ENCODE measurements around the gene CD2.
"Not testable (repeated sequence)": the region's sequence is repeated elsewhere in the genome, so short reads cannot be mapped to it uniquely, and the experiment has no call there.

CD2 gene

DNA sequence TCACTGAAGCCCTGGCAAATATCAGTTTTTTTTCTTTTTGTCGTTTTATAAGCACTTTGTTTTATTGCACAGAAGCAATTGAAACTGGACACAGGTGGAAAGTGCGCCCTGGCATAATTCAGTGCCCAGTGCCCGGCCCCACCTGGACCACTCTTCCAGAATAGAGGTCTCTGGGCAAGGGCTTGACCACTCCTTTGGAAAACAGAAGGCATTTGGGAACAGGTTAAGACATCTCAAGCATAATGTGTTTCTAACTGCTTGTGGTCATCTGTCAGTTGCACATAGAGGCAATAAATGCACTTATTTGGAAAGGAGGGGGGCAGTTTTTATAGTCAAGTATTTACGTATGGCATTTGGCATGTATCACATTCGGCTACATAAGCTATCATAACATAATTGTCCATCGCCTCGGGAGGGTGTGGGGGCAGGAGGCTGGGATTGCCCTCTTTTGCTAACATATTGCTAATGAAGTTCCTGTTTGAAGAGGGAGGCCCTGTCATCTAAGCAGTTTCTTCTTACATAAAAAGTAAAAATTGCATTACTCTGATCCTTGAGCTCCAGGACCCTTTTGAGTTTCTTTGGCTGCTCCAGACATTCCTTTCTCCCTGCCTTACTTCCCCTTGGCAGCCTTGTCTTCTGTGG, 14.7 kb upstream of the CD2 start:
- Mint-ChIP-seq H3K4me1 (ENCODE audit: low read depth) (peaks cover 57% of the 10 kb centered on the region), H3K27me3 (ENCODE audit: low read depth) (no peaks in the 10 kb centered on the region), H3K36me3 (ENCODE audit: low read depth) (peaks cover 28% of the 10 kb centered on the region), H3K4me3 (peak overlapping the region; percentile 76), H3K27ac (peak overlapping the region; percentile 99), H3K9me3 (peaks cover 23% of the 10 kb centered on the region)

DNA sequence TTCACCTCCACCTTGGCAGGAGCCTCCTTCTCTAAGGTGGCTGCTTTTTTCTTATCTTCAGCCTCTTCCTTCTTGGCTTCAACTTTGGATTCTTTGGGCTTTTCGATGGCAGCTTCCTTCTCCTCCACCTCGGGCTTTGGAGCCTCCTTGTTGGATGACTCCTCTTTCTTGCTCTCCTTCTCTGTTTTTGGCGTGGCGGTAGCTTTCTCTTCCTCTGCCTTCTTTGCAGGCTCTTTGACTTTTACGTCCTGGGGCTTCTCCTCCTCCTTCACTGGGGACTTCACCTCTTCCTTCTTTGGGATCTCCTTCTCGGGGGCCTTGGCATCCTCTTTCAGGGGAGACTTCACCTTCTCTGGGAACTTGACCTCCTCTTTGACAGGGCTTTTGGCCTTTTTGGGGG, 13.9 kb upstream of the CD2 start:
- Mint-ChIP-seq H3K36me3 (ENCODE audit: low read depth) (peaks cover 35% of the 10 kb centered on the region), H3K4me3 (peak overlapping the region; percentile 66), H3K27me3 (ENCODE audit: low read depth) (no peaks in the 10 kb centered on the region), H3K27ac (peak overlapping the region; percentile 99), H3K4me1 (ENCODE audit: low read depth) (peaks cover 56% of the 10 kb centered on the region), H3K9me3 (peaks cover 31% of the 10 kb centered on the region)

DNA sequence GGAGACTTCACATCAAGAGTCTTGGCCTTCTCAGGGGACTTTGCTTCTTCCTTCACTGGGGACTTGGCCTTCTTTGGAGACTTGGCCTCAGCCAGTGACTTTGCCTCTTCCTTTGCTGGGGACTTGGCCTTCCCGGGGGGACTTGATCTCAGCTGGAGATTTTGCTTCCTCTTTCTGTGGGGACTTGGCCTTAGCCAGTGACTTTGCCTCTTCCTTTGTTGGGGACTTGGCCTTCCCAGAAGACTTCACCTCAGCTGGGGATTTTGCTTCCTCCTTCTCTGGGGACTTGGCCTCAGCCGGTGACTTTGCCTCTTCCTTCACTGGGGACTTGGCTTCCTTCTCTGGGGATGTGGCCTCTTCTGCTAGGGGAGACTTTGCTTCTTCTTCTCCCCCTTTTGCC, 13.5 kb upstream of the CD2 start:
- H3K27me3 Mint-ChIP-seq (ENCODE audit: low read depth) = no peaks in the 10 kb centered on the region
- peak overlapping the region; percentile 99 for H3K27ac Mint-ChIP-seq
- peaks cover 36% of the 10 kb centered on the region for H3K9me3 Mint-ChIP-seq
- H3K4me3 Mint-ChIP-seq = peak overlapping the region; percentile 66
- H3K36me3 Mint-ChIP-seq (ENCODE audit: low read depth) = peaks cover 40% of the 10 kb centered on the region
- peaks cover 53% of the 10 kb centered on the region for H3K4me1 Mint-ChIP-seq (ENCODE audit: low read depth)

DNA sequence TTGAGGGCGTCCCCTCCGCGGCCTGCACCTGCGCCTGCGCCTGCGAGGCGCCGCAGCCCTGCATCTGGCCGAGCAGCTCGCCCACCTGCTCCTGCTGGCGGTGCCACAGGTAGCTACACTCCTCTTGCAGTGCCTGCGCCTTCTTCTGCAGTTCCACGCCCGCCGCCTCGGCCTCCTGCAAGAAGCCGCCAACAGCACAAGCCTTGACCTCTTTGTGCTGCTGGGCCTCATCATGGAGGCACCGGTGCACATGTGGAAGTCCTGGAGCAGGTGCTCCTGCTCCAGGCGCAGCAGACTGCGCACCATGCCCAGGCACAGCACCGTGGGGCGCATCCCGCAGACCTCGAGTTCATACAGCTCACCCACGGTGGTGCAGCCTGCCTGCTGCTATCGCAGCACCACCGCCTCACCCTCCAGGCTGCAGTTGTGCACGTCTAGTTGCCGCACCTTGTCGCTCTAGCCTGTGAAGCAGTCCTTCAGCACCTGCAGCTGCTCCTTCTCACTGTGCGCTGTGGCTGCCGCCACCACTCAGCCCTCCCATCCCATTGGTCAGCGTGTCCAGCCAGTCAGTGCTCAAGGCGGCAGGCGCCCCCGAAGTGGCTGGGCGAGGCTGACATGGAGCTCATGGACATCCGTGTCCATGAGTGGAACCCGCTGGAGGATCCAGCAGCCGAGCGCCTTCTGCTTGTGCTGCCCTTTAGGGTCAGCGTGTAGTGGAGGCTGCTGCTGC, 12.2 kb upstream of the CD2 start:
- H3K27me3 Mint-ChIP-seq (ENCODE audit: low read depth) = no peaks in the 10 kb centered on the region
- peaks cover 49% of the 10 kb centered on the region for H3K9me3 Mint-ChIP-seq
- no peak overlapping the region for H3K4me3 Mint-ChIP-seq
- peaks cover 42% of the 10 kb centered on the region for H3K4me1 Mint-ChIP-seq (ENCODE audit: low read depth)
- no peak overlapping the region for H3K27ac Mint-ChIP-seq
- H3K36me3 Mint-ChIP-seq (ENCODE audit: low read depth) = peaks cover 48% of the 10 kb centered on the region

DNA sequence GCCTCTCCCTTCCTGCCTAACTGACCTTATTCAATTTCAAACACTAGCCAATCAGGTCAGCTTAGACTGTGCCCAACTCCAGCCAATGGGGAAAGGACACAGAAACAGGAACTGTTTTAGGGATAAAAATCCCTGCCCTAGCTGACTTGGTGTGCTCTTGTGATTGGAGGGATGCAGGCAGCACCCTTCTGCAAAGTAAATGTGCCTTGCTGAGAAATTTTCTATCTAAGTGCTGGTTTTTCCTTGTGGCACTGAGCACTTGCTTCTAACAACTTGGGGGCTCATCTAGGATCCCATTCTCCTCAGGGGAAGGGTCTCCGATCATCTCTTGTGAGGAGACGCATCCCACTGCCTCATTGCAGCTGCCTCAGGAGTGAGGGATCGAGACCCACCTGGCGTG, 10.7 kb upstream of the CD2 start:
- Mint-ChIP-seq H3K4me1 (ENCODE audit: low read depth) (peaks cover 27% of the 10 kb centered on the region), H3K36me3 (ENCODE audit: low read depth) (peaks cover 58% of the 10 kb centered on the region), H3K27me3 (ENCODE audit: low read depth) (no peaks in the 10 kb centered on the region), H3K27ac (no peak overlapping the region), H3K4me3 (no peak overlapping the region), H3K9me3 (peaks cover 64% of the 10 kb centered on the region)

DNA sequence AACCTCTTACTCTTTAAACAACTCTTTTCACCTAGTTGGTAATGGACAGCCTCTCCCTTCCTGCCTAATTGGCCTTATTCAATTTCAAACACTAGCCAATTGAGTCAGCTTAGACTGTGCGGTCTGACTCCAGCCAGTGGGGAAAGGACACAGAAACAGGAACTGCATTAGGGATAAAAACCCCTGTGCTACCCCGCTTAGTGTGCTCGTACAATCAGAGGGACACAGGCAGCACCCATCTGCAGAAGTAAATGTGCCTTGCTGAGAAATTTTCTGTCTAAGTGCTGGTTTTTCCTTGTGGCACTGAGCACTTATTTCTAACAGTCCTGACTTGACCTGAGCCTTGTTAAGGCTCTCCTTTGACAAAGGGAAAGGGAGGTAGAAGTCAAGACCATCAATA, 6.0 kb upstream of the CD2 start:
- Mint-ChIP-seq H3K9me3 (peaks cover 71% of the 10 kb centered on the region), H3K4me3 (no peak overlapping the region), H3K36me3 (ENCODE audit: low read depth) (peaks cover 61% of the 10 kb centered on the region), H3K27ac (no peak overlapping the region), H3K4me1 (ENCODE audit: low read depth) (peaks cover 18% of the 10 kb centered on the region), H3K27me3 (ENCODE audit: low read depth) (no peaks in the 10 kb centered on the region)

DNA sequence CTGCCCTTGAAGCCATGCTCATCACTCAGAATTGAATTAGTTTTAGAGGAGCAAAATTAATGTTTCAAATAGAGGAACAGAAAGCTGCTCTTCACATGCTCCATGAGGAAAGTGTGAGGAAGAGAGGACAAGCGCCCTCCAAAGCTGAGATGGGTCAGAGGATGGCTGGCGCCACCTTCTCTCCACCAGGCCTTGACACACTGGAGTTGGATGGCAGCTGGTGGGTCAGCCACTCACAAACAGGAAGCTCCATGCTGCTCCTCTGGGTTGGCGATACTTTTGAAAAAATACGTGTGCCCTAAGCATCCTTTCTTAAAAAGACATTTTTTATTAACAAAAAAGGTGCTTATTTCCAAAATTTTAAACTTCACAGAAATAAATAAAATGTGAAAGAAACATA, 3.1 kb upstream of the CD2 start:
- Mint-ChIP-seq H3K36me3 (ENCODE audit: low read depth) (peaks cover 56% of the 10 kb centered on the region), H3K4me1 (ENCODE audit: low read depth) (peaks cover 27% of the 10 kb centered on the region), H3K9me3 (peaks cover 43% of the 10 kb centered on the region), H3K4me3 (peak overlapping the region; percentile 69), H3K27ac (peak overlapping the region; percentile 93), H3K27me3 (ENCODE audit: low read depth) (no peaks in the 10 kb centered on the region)

DNA sequence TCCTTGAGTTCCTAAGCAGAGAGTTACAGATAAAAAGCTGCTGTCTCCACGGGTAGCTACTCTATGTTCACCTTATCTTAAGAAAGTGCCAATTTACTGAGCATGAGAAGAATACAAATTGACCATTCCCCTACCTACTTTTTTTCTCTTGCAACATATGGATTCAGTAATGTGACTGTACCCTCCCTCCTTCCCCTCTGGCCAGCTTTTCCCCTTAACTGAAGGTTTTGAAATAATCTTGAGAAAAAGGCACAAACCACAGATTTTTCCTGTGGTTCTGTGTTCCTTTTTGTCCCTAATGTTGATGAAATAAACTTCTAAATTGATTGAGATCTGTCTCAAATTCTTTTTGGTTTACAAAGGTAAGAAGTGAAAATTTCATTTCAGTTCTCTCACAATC, 2.6 kb upstream of the CD2 start:
- Mint-ChIP-seq H3K27ac (peak overlapping the region; percentile 93), H3K9me3 (peaks cover 38% of the 10 kb centered on the region), H3K27me3 (ENCODE audit: low read depth) (no peaks in the 10 kb centered on the region), H3K36me3 (ENCODE audit: low read depth) (peaks cover 56% of the 10 kb centered on the region), H3K4me1 (ENCODE audit: low read depth) (peaks cover 27% of the 10 kb centered on the region), H3K4me3 (peak overlapping the region; percentile 69)

DNA sequence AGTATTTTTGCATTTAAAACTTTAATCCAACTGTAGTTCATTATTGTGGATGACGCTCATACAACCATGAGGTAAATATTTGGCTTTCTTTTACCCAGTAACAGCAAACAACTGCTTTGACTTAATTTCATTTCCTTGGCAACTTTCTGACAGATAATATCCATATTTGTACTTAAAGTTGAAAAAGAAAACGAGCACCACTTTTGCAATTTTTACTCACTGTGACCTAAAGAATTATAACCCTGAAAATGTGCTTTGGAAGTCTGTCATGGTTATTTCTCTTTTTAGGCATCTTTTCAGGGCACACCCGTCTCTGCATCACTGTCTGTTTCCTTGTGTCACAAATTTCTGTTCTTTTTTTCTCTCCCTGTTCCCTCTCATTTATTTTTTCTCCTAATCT, 918 bp upstream of the CD2 start:
- Mint-ChIP-seq H3K36me3 (ENCODE audit: low read depth) (peaks cover 61% of the 10 kb centered on the region), H3K9me3 (peaks cover 21% of the 10 kb centered on the region), H3K27ac (peak overlapping the region; percentile 96), H3K27me3 (ENCODE audit: low read depth) (no peaks in the 10 kb centered on the region), H3K4me3 (peak overlapping the region; percentile 97), H3K4me1 (ENCODE audit: low read depth) (peaks cover 27% of the 10 kb centered on the region)

DNA sequence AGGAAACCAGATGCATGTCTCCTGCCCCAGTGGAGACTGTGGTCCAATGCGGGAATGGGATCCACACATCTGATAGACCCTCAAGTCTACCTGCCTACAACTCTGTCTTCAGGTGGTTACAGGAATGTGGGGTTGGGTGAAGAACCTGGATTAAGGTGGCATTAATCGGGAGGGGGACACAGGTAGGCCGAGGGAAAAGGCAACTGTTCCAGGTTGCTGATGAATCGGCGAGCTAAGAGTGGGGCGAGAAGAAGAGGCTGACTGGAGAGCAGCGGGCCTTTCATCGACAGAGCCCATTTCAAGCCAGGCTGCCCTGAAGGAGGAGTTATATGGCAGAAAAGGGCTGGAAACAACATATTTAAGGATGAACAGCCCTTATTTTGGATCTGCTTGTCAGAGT, 836 bp downstream of the CD2 start:
- H3K4me3 Mint-ChIP-seq = peak overlapping the region; percentile 97
- H3K36me3 Mint-ChIP-seq (ENCODE audit: low read depth) = peaks cover 62% of the 10 kb centered on the region
- H3K4me1 Mint-ChIP-seq (ENCODE audit: low read depth) = peaks cover 34% of the 10 kb centered on the region
- H3K27ac Mint-ChIP-seq = peak overlapping the region; percentile 96
- H3K27me3 Mint-ChIP-seq (ENCODE audit: low read depth) = no peaks in the 10 kb centered on the region
- H3K9me3 Mint-ChIP-seq = peaks cover 3% of the 10 kb centered on the region

DNA sequence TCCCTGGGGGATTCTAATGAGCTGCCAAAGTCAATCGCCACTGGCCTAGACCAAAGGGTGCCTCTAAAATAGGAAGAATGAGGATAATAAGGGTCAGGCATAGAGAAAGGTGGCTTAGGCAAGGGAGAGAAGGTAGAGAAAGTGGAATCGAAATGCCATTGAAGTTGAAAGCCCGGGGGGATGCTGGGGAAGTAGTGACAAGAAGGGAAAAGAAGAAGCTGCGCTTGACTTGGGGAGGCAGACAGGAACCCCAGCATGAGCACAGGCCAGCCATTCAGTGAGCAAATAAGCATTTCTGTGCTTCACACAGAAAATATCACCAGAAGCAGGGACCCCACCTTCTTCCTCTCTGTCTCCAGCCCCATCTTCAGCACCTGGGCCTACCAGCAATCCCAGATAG, 1.5 kb downstream of the CD2 start:
- Mint-ChIP-seq H3K36me3 (ENCODE audit: low read depth) (peaks cover 64% of the 10 kb centered on the region), H3K4me1 (ENCODE audit: low read depth) (peaks cover 39% of the 10 kb centered on the region), H3K27ac (peak overlapping the region; percentile 96)

DNA sequence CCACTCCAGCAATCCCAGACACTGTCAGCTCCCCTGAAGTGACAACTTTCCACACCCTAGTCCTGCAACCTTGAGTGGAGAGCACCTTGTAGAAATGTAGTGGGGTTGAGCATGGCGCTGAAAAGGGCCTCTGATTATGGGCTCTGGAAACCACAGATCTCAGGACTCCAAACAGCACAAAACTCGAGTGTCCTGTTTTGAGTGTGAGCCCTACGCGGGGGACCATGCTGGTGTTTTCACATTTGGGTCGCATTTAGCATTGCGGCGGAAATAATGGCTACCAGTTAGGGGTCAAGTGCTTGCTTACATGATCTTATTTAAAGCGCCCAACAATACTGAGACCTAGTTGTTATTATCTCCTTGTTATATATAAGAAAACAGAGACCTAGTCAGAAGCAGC, 1.9 kb downstream of the CD2 start:
- Mint-ChIP-seq H3K4me1 (ENCODE audit: low read depth) (peaks cover 37% of the 10 kb centered on the region), H3K36me3 (ENCODE audit: low read depth) (peaks cover 65% of the 10 kb centered on the region), H3K27ac (peak overlapping the region; percentile 96)

More for the DNA sequence above, 1.5 kb downstream of the CD2 start:
- H3K9me3 Mint-ChIP-seq = no peaks in the 10 kb centered on the region
- peak overlapping the region; percentile 97 for H3K4me3 Mint-ChIP-seq
- no peaks in the 10 kb centered on the region for H3K27me3 Mint-ChIP-seq (ENCODE audit: low read depth)

DNA sequence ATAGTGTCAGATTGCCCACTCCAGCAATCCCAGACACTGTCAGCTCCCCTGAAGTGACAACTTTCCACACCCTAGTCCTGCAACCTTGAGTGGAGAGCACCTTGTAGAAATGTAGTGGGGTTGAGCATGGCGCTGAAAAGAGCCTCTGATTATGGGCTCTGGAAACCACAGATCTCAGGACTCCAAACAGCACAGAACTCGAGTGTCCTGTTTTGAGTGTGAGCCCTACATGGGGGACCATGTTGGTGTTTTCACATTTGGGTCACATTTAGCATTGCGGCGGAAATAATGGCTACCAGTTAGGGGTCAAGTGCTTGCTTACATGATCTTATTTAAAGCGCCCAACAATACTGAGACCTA, 4.2 kb downstream of the CD2 start:
- H3K27ac Mint-ChIP-seq = peak overlapping the region; percentile 87
- not testable (repeated sequence) for H3K9me3 Mint-ChIP-seq; H3K27me3 Mint-ChIP-seq (ENCODE audit: low read depth)
- H3K4me3 Mint-ChIP-seq = peak overlapping the region; percentile 97
- peaks cover 88% of the 10 kb centered on the region for H3K36me3 Mint-ChIP-seq (ENCODE audit: low read depth)
- H3K4me1 Mint-ChIP-seq (ENCODE audit: low read depth) = peaks cover 44% of the 10 kb centered on the region

More for the DNA sequence above, 1.9 kb downstream of the CD2 start:
- H3K9me3 Mint-ChIP-seq; H3K27me3 Mint-ChIP-seq (ENCODE audit: low read depth): not testable (repeated sequence)
- peak overlapping the region; percentile 97 for H3K4me3 Mint-ChIP-seq

DNA sequence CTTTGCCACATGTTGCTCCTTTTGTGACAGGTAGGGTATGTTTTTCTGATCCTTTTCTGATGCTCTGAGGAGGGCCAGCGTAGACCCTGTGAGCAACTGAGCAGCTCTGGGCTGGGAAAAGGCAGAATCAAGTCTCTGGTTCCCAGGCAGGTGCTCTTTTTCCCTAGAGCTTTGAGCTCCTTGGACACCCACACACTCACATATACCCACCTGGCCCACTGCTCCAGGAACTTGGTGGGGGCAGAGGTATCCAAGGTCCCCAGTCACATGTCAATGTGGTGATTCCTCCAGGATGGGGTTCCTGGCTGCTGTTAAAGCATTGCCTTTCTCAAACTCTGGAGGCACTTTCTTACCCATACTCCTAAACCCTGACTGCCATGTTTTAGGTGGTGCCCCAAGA, 5.4 kb downstream of the CD2 start:
- no peaks in the 10 kb centered on the region for H3K9me3 Mint-ChIP-seq
- H3K27me3 Mint-ChIP-seq (ENCODE audit: low read depth) = no peaks in the 10 kb centered on the region
- H3K27ac Mint-ChIP-seq = peak overlapping the region; percentile 87
- H3K36me3 Mint-ChIP-seq (ENCODE audit: low read depth) = peaks cover 94% of the 10 kb centered on the region
- H3K4me1 Mint-ChIP-seq (ENCODE audit: low read depth) = peaks cover 48% of the 10 kb centered on the region
- H3K4me3 Mint-ChIP-seq = peak overlapping the region; percentile 97

DNA sequence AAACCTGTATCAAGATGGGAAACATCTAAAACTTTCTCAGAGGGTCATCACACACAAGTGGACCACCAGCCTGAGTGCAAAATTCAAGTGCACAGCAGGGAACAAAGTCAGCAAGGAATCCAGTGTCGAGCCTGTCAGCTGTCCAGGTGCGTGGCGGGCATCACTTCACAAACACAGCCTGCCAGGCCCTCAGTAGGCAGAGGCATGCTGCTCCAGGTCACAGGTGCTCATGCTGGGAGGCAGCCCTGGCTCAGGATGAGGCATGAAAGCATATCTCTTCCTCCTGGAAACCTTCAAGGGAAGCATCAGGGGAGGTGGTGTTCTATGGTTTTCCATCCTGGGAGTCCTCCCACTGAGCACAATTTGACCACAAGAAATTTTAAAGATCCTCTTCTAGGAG, 6.3 kb downstream of the CD2 start:
- peaks cover 55% of the 10 kb centered on the region for H3K4me1 Mint-ChIP-seq (ENCODE audit: low read depth)
- H3K4me3 Mint-ChIP-seq = peak overlapping the region; percentile 87
- H3K27me3 Mint-ChIP-seq (ENCODE audit: low read depth) = no peaks in the 10 kb centered on the region
- peaks cover 93% of the 10 kb centered on the region for H3K36me3 Mint-ChIP-seq (ENCODE audit: low read depth)
- H3K9me3 Mint-ChIP-seq = no peaks in the 10 kb centered on the region
- peak overlapping the region; percentile 83 for H3K27ac Mint-ChIP-seq
